ENCODE data around the gene FHOD3. TPM values are rescaled to one million over a fixed set of nuclear protein-coding genes. Genes with fewer than 3 reads are reported as not detected.

Gene FHOD3
- total and polyA plus RNA-seq, 2 of the 4 experiments (the other 2 are of a cell fraction) = 14.6 to 16.0 TPM

- dilution Hi-C loops (cut with HindIII; ENCODE audit: low sequenced_read_pairs, unreplicated experiment) (no loop called here), in situ Hi-C loops (cut with MboI; ENCODE audit: low sequenced_read_pairs) (no loop called here), intact Hi-C loops (cut with micrococcal nuclease) (no loop called here)
- ChIA-PET POLR2A (ENCODE audit: unreplicated experiment) (no interaction called here), CTCF (no interaction called here)
- no peak for DNase-seq
- no peak overlapping the region for H2AFZ ChIP-seq (replicated peaks; ENCODE audit: low read length, poor library complexity)
- H3K14ac ChIP-seq (replicated peaks; ENCODE audit: low read depth, low read length) = no peak overlapping the region
- no peak overlapping the region for H2BK5ac ChIP-seq (ENCODE audit: low read depth, low read length, poor library complexity, severe bottlenecking)
- no peak overlapping the region for H3K56ac ChIP-seq (ENCODE audit: extremely low read depth, insufficient read depth, low read length)
- H3K4ac ChIP-seq (ENCODE audit: low read depth, low read length) = no peak overlapping the region
- no peak overlapping the region for H2BK20ac ChIP-seq (ENCODE audit: low read depth, low read length)
- H3K4me1 ChIP-seq (ENCODE audit: control insufficient read depth, insufficient read depth, low read length) = peaks cover 3% of the 10 kb centered on the region; the same call in 1 of the 2 replicates
- H2BK15ac ChIP-seq (ENCODE audit: low read depth, low read length) = no peak overlapping the region
- H2BK120ac ChIP-seq (ENCODE audit: low read depth, low read length) = no peak overlapping the region
- WGBS, 2 experiments (ENCODE audit: extremely low coverage in 2 of 2, insufficient read length in 1 of 2) = no CpG with 5 or more reads among the region's 2 CpGs
- no peak overlapping the region for H3K4me2 ChIP-seq (ENCODE audit: low read depth, low read length)
- no peak overlapping the region for H3K9ac ChIP-seq (ENCODE audit: low read depth, low read length)
- no peak overlapping the region for H4K91ac ChIP-seq (ENCODE audit: insufficient read depth, low read depth, low read length)
- no peak overlapping the region for H3K27ac ChIP-seq (ENCODE audit: insufficient read depth, low read length)
- no peaks in the 10 kb centered on the region for H3K36me3 ChIP-seq (ENCODE audit: control insufficient read depth, insufficient read depth, low read length)
- BruUV-seq (replicated peaks) = no TSS peak
- no peak overlapping the region for H4K5ac ChIP-seq (ENCODE audit: low read depth, low read length)
- TF ChIP-seq, protein P1, sequence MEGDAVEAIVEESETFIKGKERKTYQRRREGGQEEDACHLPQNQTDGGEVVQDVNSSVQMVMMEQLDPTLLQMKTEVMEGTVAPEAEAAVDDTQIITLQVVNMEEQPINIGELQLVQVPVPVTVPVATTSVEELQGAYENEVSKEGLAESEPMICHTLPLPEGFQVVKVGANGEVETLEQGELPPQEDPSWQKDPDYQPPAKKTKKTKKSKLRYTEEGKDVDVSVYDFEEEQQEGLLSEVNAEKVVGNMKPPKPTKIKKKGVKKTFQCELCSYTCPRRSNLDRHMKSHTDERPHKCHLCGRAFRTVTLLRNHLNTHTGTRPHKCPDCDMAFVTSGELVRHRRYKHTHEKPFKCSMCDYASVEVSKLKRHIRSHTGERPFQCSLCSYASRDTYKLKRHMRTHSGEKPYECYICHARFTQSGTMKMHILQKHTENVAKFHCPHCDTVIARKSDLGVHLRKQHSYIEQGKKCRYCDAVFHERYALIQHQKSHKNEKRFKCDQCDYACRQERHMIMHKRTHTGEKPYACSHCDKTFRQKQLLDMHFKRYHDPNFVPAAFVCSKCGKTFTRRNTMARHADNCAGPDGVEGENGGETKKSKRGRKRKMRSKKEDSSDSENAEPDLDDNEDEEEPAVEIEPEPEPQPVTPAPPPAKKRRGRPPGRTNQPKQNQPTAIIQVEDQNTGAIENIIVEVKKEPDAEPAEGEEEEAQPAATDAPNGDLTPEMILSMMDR (conservative IDR thresholded peaks at IDR 0.05; ENCODE audit: low read depth, low read length) = no peak
- TF ChIP-seq RAD21 (IDR thresholded peaks at IDR 0.05; ENCODE audit: low read length) = no peak
- TF ChIP-seq NFE2L2 (IDR thresholded peaks at IDR 0.05; ENCODE audit: low read depth, low read length) = no peak
- no peak for TF ChIP-seq USF2 (IDR thresholded peaks at IDR 0.05; ENCODE audit: low read depth, low read length)
- no peak for TF ChIP-seq MAFK (IDR thresholded peaks at IDR 0.05; ENCODE audit: low read depth, low read length)
- no peak for ATAC-seq (ENCODE audit: low read depth)
- no peak overlapping the region for H3K18ac ChIP-seq (ENCODE audit: low read depth, low read length)
- H3K79me1 ChIP-seq (ENCODE audit: low read depth in 1 of 2, low read length in 2 of 2) = no peaks in the 10 kb centered on the region
- H3K27me3 ChIP-seq (ENCODE audit: control insufficient read depth, insufficient read depth, low read length) = no peaks in the 10 kb centered on the region
- H2AK5ac ChIP-seq (ENCODE audit: low read depth, low read length) = no peak overlapping the region
- H3K23ac ChIP-seq (ENCODE audit: low read depth, low read length) = no peak overlapping the region
- H2AK9ac ChIP-seq (replicated peaks; ENCODE audit: low read depth, low read length, poor library complexity) = no peak overlapping the region
- peaks cover 7% of the 10 kb centered on the region; the same call in 1 of the 2 replicates for H3K9me1 ChIP-seq (ENCODE audit: insufficient read depth, low read length)
- H3K9me3 ChIP-seq (ENCODE audit: control insufficient read depth, insufficient read depth, low read length) = no peaks in the 10 kb centered on the region
- no peaks in the 10 kb centered on the region for H4K20me1 ChIP-seq (ENCODE audit: insufficient read depth, low read length)
- no peak overlapping the region for H3K4me3 ChIP-seq (ENCODE audit: insufficient read depth, low read depth, low read length)
- no peak overlapping the region for H4K8ac ChIP-seq (ENCODE audit: low read depth in 2 of 2, low read length in 2 of 2)
Measured at GRCh38 chr18:36620788-36621187, 323.3 kb downstream of the FHOD3 start.

Measured in IMR-90 (cell line).